Measurements from ENCODE around the gene AKIRIN1. TPM values are rescaled to one million over a fixed set of nuclear protein-coding genes. Genes with fewer than 3 reads are reported as not detected.
"Not testable (repeated sequence)": the region's sequence is repeated elsewhere in the genome, so short reads cannot be mapped to it uniquely, and the experiment has no call there.

Gene AKIRIN1
- total RNA-seq, 2 experiments from 2014 or later = 65.7 to 86.0 TPM

DNA sequence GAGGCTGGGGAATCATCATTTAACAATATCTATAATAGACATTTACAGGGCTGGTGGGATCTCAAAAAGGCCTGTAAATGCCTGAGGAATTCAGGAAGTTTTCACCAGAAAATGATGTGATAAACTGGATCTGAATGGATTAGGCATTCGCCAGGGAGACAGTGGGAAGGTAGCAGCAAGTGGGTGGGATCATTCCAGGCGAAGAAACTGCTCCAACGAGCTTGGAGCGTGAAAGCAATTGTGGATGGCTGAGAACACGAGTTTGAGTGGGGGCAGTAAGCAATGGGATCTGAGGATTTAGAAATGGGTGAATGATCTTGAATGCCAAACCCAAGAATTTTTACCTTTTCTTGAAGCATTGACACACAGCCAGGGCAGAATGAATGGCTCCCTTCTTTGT is 26.2 kb downstream of the AKIRIN1 start:
- Mint-ChIP-seq H3K27me3 (no peaks in the 10 kb centered on the region), H3K36me3 (ENCODE audit: low read depth) (peaks cover 7% of the 10 kb centered on the region), H3K4me1 (no peaks in the 10 kb centered on the region), H3K27ac (no peak overlapping the region), H3K9me3 (ENCODE audit: low read depth) (no peaks in the 10 kb centered on the region), H3K4me3 (no peak overlapping the region)
- ChIA-PET POLR2A (no interaction called here), CTCF (no interaction called here)
- DNase-seq (no peak), ATAC-seq (no peak)
- intact Hi-C loops (cut with DNase I, micrococcal nuclease) = no loop called here

GRCh38 chr1:39020494-39020893 is 29.4 kb downstream of the AKIRIN1 start:
- H3K4me3 Mint-ChIP-seq; POLR2A ChIA-PET; intact Hi-C loops (cut with DNase I, micrococcal nuclease); H3K9me3 Mint-ChIP-seq (ENCODE audit: low read depth); H3K36me3 Mint-ChIP-seq (ENCODE audit: low read depth); DNase-seq; H3K27me3 Mint-ChIP-seq; CTCF ChIA-PET; ATAC-seq; H3K27ac Mint-ChIP-seq; H3K4me1 Mint-ChIP-seq: not testable (repeated sequence)

GRCh38 chr1:39021426-39021825 is 30.4 kb downstream of the AKIRIN1 start:
- no peak for ATAC-seq
- intact Hi-C loops (cut with DNase I, micrococcal nuclease) = no loop called here
- Mint-ChIP-seq H3K27ac (no peak overlapping the region), H3K9me3 (ENCODE audit: low read depth) (no peaks in the 10 kb centered on the region), H3K27me3 (no peaks in the 10 kb centered on the region), H3K4me1 (peaks cover 12% of the 10 kb centered on the region), H3K4me3 (no peak overlapping the region), H3K36me3 (ENCODE audit: low read depth) (no peaks in the 10 kb centered on the region)
- CTCF ChIA-PET = no interaction called here
- POLR2A ChIA-PET = interaction anchor here (0.5 kb wide), 1 partner anchor 13 kb away, joined by 3 read pairs; no protein-coding TSS in a partner anchor
- no peak for DNase-seq

- H3K4me3 Mint-ChIP-seq = no peak overlapping the region
- DNase-seq (no peak), ATAC-seq (no peak)
- CTCF ChIA-PET = interaction anchor here (0.6 kb wide), 1 partner anchor 46 kb away, joined by 3 read pairs; no protein-coding TSS in a partner anchor
- peaks cover 3% of the 10 kb centered on the region for H3K36me3 Mint-ChIP-seq (ENCODE audit: low read depth)
- H3K27me3 Mint-ChIP-seq = no peaks in the 10 kb centered on the region
- H3K4me1 Mint-ChIP-seq = peaks cover 17% of the 10 kb centered on the region
- intact Hi-C loops (cut with DNase I, micrococcal nuclease) = no loop called here
- no peak overlapping the region for H3K27ac Mint-ChIP-seq
- H3K9me3 Mint-ChIP-seq (ENCODE audit: low read depth) = no peaks in the 10 kb centered on the region
- POLR2A ChIA-PET = no interaction called here
Measured at GRCh38 chr1:39023140-39023539, 32.1 kb downstream of the AKIRIN1 start.

DNA sequence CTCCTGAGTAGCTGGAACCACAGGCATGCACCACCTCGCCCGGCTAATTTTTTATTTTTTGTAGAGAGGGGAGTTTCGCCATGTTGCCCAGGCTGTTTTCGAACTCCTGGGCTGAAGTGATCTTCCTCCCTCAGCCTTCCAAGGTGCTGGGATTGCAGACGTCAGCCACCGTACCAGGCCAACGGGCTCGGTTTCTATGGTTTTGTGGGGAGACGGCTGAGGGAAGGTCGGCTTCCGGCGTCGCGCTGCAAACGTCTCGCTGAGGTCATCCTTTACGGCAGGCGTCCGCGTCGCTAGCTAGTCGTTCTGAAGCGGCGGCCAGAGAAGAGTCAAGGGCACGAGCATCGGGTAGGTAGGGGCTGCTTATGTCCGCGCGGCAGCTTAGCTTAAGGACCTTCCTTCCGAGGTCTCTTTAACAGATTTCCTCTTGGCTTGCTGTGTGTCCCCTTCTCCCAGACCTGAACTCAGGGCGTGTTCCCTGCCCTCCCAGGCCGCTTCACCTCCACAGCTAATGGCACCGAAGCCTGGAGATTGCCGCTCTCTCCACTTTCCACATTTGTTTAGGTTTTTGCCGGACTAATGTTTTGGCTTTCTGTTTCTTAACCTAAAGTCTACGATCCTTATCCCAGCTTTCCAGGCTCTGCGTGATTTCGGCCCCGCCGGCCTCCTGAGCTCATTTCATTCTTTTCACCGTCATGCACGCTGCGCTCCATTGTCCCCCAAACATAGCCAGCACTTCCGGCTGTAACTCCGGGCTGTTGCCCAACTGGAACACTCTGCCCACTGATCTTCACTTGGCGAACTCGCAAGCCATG is 35.2 kb downstream of the AKIRIN1 start, which contains the start of gene NDUFS5:
Gene NDUFS5, plus strand, starts transcription at position 300 of the 815 bp plus-strand sequence. CDS start 2,375 bp downstream, outside the sequence.
- H3K36me3 Mint-ChIP-seq (ENCODE audit: low read depth) = peaks cover 25% of the 10 kb centered on the region
- intact Hi-C loops (cut with DNase I, micrococcal nuclease) = loop anchor here (1.0 to 5.0 kb wide), 13 partner anchors 8 to 1334 kb away; partner anchors contain the start of genes AKIRIN1 (in 2 of the 2), MYCBP (in 2 of the 2), CDCA8 (in 1 of the 2) and PPIE (in 1 of the 2)

GRCh38 chr1:39026866-39027507 is 35.9 kb downstream of the AKIRIN1 start:
- Mint-ChIP-seq H3K4me3 (peak overlapping the region; percentile 87), H3K27ac (peak overlapping the region; percentile 99), H3K4me1 (peaks cover 38% of the 10 kb centered on the region), H3K27me3 (no peaks in the 10 kb centered on the region), H3K36me3 (ENCODE audit: low read depth) (peaks cover 31% of the 10 kb centered on the region), H3K9me3 (ENCODE audit: low read depth) (no peaks in the 10 kb centered on the region)
- POLR2A ChIA-PET = interaction anchor here (0.6 to 1.3 kb wide), 8 partner anchors 12 to 999 kb away, joined by 3 to 8 read pairs (median 4); partner anchors contain the start of gene MYCBP
- DNase-seq = no peak
- CTCF ChIA-PET = interaction anchor here (0.9 to 2.3 kb wide), 7 partner anchors 17 to 166 kb away, joined by 3 to 9 read pairs (median 4); no protein-coding TSS in a partner anchor
- intact Hi-C loops (cut with DNase I, micrococcal nuclease) = loop anchor here (1.0 to 5.0 kb wide), 13 partner anchors 7 to 1335 kb away; partner anchors contain the start of genes AKIRIN1 (in 2 of the 2), MYCBP (in 2 of the 2), CDCA8 (in 1 of the 2) and PPIE (in 1 of the 2)
- ATAC-seq = no peak

More for the DNA sequence above, 35.2 kb downstream of the AKIRIN1 start, which contains the start of gene NDUFS5:
- Mint-ChIP-seq H3K27ac (peak within 1 kb of the TSS; percentile 99), H3K27me3 (no peaks in the 10 kb centered on the region), H3K4me3 (peak within 1 kb of the TSS; percentile 87), H3K4me1 (peaks cover 30% of the 10 kb centered on the region), H3K9me3 (ENCODE audit: low read depth) (no peaks in the 10 kb centered on the region)
- ATAC-seq (peak; percentile 90), DNase-seq (peak; percentile 93)
- ChIA-PET CTCF (interaction anchor here (0.6 to 2.3 kb wide), 14 partner anchors 11 to 1334 kb away, joined by 3 to 11 read pairs (median 4); no protein-coding TSS in a partner anchor), POLR2A (interaction anchor here (0.5 to 1.3 kb wide), 11 partner anchors 12 to 998 kb away, joined by 3 to 8 read pairs (median 4); partner anchors contain the start of gene MYCBP)

GRCh38 chr1:39034114-39034654 is 43.1 kb downstream of the AKIRIN1 start:
- Mint-ChIP-seq H3K9me3 (ENCODE audit: low read depth) (no peaks in the 10 kb centered on the region), H3K4me3 (peak overlapping the region; percentile 59), H3K27me3 (no peaks in the 10 kb centered on the region), H3K36me3 (ENCODE audit: low read depth) (peaks cover 68% of the 10 kb centered on the region), H3K27ac (peak overlapping the region; percentile 86), H3K4me1 (peaks cover 47% of the 10 kb centered on the region)
- DNase-seq (no peak), ATAC-seq (peak; percentile 13)
- ChIA-PET CTCF (no interaction called here), POLR2A (no interaction called here)
- intact Hi-C loops (cut with DNase I, micrococcal nuclease) = loop anchor here in 1 of 2 experiments (1.0 kb wide), 1 partner anchor 8 kb away; the partner anchor contains the start of gene NDUFS5

DNA sequence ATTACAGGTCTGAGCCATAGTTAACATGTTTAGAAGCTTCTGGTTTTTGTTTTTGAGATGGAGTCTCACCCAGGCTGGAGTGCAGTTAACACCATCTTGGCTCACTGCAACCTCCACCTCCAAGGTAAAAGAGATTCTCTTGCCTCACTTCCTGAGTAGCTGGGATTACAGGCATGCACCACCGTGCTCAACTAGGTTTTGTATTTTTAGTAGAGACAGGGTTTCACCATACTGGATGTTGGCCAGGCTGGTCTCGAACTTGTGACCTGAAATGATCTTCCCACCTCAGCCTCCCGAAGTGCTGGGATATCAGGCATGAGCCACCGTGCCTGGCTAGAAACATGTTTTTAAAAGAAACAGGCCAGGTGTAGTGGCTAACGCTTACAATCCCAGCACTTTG is 45.6 kb downstream of the AKIRIN1 start:
- Mint-ChIP-seq H3K27me3 (no peaks in the 10 kb centered on the region), H3K36me3 (ENCODE audit: low read depth) (peaks cover 55% of the 10 kb centered on the region), H3K9me3 (ENCODE audit: low read depth) (no peaks in the 10 kb centered on the region), H3K4me3 (no peak overlapping the region), H3K27ac (no peak overlapping the region), H3K4me1 (peaks cover 40% of the 10 kb centered on the region)
- CTCF ChIA-PET = interaction anchor here (0.7 kb wide), 1 partner anchor 11 kb away, joined by 3 read pairs; the partner anchor contains the start of gene NDUFS5
- intact Hi-C loops (cut with DNase I, micrococcal nuclease) = no loop called here
- DNase-seq (no peak), ATAC-seq (no peak)
- POLR2A ChIA-PET = no interaction called here

- Mint-ChIP-seq H3K27ac (no peak overlapping the region), H3K4me1 (peaks cover 10% of the 10 kb centered on the region), H3K27me3 (no peaks in the 10 kb centered on the region), H3K4me3 (no peak overlapping the region), H3K36me3 (ENCODE audit: low read depth) (peaks cover 27% of the 10 kb centered on the region), H3K9me3 (ENCODE audit: low read depth) (no peaks in the 10 kb centered on the region)
- intact Hi-C loops (cut with DNase I, micrococcal nuclease) = loop anchor here in 1 of 2 experiments (5.0 kb wide), 1 partner anchor 44 kb away; no protein-coding TSS in a partner anchor
- no peak for ATAC-seq
- ChIA-PET CTCF (interaction anchor here (0.7 kb wide), 1 partner anchor 225 kb away, joined by 3 read pairs; no protein-coding TSS in a partner anchor), POLR2A (no interaction called here)
- no peak for DNase-seq
Measured at GRCh38 chr1:39043513-39043912, 52.4 kb downstream of the AKIRIN1 start.

GRCh38 chr1:39044762-39045161 is 53.7 kb downstream of the AKIRIN1 start:
- intact Hi-C loops (cut with DNase I, micrococcal nuclease) = loop anchor here in 1 of 2 experiments (5.0 kb wide), 1 partner anchor 43 kb away; no protein-coding TSS in a partner anchor
- ATAC-seq = no peak
- no peak for DNase-seq
- Mint-ChIP-seq H3K27ac (no peak overlapping the region), H3K4me3 (no peak overlapping the region), H3K27me3 (no peaks in the 10 kb centered on the region), H3K9me3 (ENCODE audit: low read depth) (no peaks in the 10 kb centered on the region), H3K4me1 (peaks cover 3% of the 10 kb centered on the region), H3K36me3 (ENCODE audit: low read depth) (peaks cover 22% of the 10 kb centered on the region)
- CTCF ChIA-PET = no interaction called here
- POLR2A ChIA-PET = no interaction called here

GRCh38 chr1:39045231-39045630 is 54.2 kb downstream of the AKIRIN1 start:
- intact Hi-C loops (cut with DNase I, micrococcal nuclease) = no loop called here
- ATAC-seq (no peak), DNase-seq (no peak)
- ChIA-PET POLR2A (no interaction called here), CTCF (no interaction called here)
- no peaks in the 10 kb centered on the region for H3K9me3 Mint-ChIP-seq (ENCODE audit: low read depth)
- H3K4me1 Mint-ChIP-seq = peaks cover 2% of the 10 kb centered on the region
- H3K27me3 Mint-ChIP-seq = no peaks in the 10 kb centered on the region
- no peak overlapping the region for H3K4me3 Mint-ChIP-seq
- H3K36me3 Mint-ChIP-seq (ENCODE audit: low read depth) = peaks cover 23% of the 10 kb centered on the region
- no peak overlapping the region for H3K27ac Mint-ChIP-seq

Measured in activated CD4-positive, alpha-beta T cell treated with anti-CD3 and anti-CD28 coated beads for 36 hours (primary cell).